ENCODE measurements around the gene NEUROD2.

GRCh38 chr17:39651923-39652586 lies 44.3 kb upstream of the NEUROD2 start:
- TF ChIP-seq RARB (CRISPR knock-in tag; IDR thresholded peaks at IDR 0.05): no peak
- TF ChIP-seq TSHZ2 (CRISPR knock-in tag; IDR thresholded peaks at IDR 0.05): no peak
- no peak for TF ChIP-seq CREB5 (CRISPR knock-in tag; IDR thresholded peaks at IDR 0.05; ENCODE audit: low read depth)
- no peak for TF ChIP-seq ZNF8 (CRISPR knock-in tag; IDR thresholded peaks at IDR 0.05)
